Activated B cell treated with CpG ODN at 0.5 μM for 24 hours (primary cell): ENCODE results near the gene CDK5R1. TPM values are rescaled to one million over a fixed set of nuclear protein-coding genes. Genes with fewer than 3 reads are reported as not detected.

ENCODE experiments used
- ATAC-seq: fragments of 200-7000 bp; cut with Tn5 transposase; one replicate; pipeline ENCODE4 v1.10.0; 2021; ENCODE audit warnings: low read depth, mild to moderate bottlenecking, moderate library complexity
- CTCF ChIA-PET: fragments of 350-600 bp; sonication (Branson Sonifier 250); formaldehyde crosslinking; loops from one replicate; lab custom pipeline; 2021; ENCODE audit warnings: antibody characterized with exemption; lab: Charles Lee
- POLR2A ChIA-PET: fragments of 350-600 bp; sonication (Branson Sonifier 250); formaldehyde crosslinking; loops from one replicate; lab custom pipeline; 2021; ENCODE audit warnings: antibody characterized with exemption; lab: Charles Lee
- DNase-seq: peaks from one replicate; pipeline ENCODE4 v3.0.0; 2022
- H3K27ac Mint-ChIP-seq: one replicate; pipeline ENCODE4 v1.8.0; 2020; ENCODE audit warnings: mixed read lengths
- H3K27me3 Mint-ChIP-seq: one replicate; pipeline ENCODE4 v1.8.0; 2021; ENCODE audit warnings: mixed read lengths
- H3K36me3 Mint-ChIP-seq: one replicate; pipeline ENCODE4 v1.8.0; 2021; ENCODE audit warnings: low read depth, mixed read lengths
- H3K4me1 Mint-ChIP-seq: one replicate; pipeline ENCODE4 v1.8.0; 2021; ENCODE audit warnings: mixed read lengths
- H3K4me3 Mint-ChIP-seq: one replicate; pipeline ENCODE4 v1.8.0; 2020; ENCODE audit warnings: mild to moderate bottlenecking, mixed read lengths
- H3K9me3 Mint-ChIP-seq: one replicate; pipeline ENCODE4 v1.8.0; 2020; ENCODE audit warnings: mixed read lengths
- CTCF ChIP-seq: fragments of 200-600 bp; IDR thresholded peaks from one replicate; pipeline ENCODE4 v1.8.0; 2022; ENCODE audit warnings: antibody characterized with exemption, mild to moderate bottlenecking
- intact Hi-C: fragments of 100-400 bp; cut with micrococcal nuclease; formaldehyde crosslinking; loops from one replicate; pipeline ENCODE4 v1.15.1; 2024
- total RNA-seq: library from RNA; stranded (reverse); gene quantifications from 2 replicates; pipeline ENCODE4 v1.2.3, GENCODE V29; 2022

The CDK5R1 gene
- total RNA-seq, 1 donor from 2014 or later: 9.6 TPM

- DNase-seq (no peak), ATAC-seq (no peak)
- peaks cover 50% of the 10 kb centered on the region for H3K4me1 Mint-ChIP-seq
- POLR2A ChIA-PET: interaction anchor here (1.2 to 4.0 kb wide), 3 partner anchors 11 to 21 kb away, joined by 4 to 23 read pairs (median 8); no protein-coding TSS in a partner anchor
- H3K36me3 Mint-ChIP-seq: no peaks in the 10 kb centered on the region
- no peak for TF ChIP-seq CTCF
- intact Hi-C loops: loop anchor here (5.0 kb wide), 1 partner anchor 55 kb away; no protein-coding TSS in a partner anchor
- H3K27ac Mint-ChIP-seq: peak overlapping the region; percentile 92
- no peaks in the 10 kb centered on the region for H3K27me3 Mint-ChIP-seq
- CTCF ChIA-PET: no interaction called here
- H3K4me3 Mint-ChIP-seq: no peak overlapping the region
- no peaks in the 10 kb centered on the region for H3K9me3 Mint-ChIP-seq
These were observed 15.2 kb downstream of the CDK5R1 start for GRCh38 chr17:32502013-32502412.

GRCh38 chr17:32502710-32503109, 15.9 kb downstream of the CDK5R1 start:
- Mint-ChIP-seq H3K4me1 (peaks cover 50% of the 10 kb centered on the region), H3K27ac (peak overlapping the region; percentile 92), H3K4me3 (no peak overlapping the region), H3K9me3 (no peaks in the 10 kb centered on the region), H3K36me3 (no peaks in the 10 kb centered on the region), H3K27me3 (no peaks in the 10 kb centered on the region)
- no peak for TF ChIP-seq CTCF
- CTCF ChIA-PET: no interaction called here
- POLR2A ChIA-PET: interaction anchor here (1.9 to 4.0 kb wide), 4 partner anchors 11 to 21 kb away, joined by 4 to 23 read pairs (median 11); partner anchors contain the start of gene CDK5R1
- ATAC-seq: no peak
- no peak for DNase-seq
- intact Hi-C loops: loop anchor here (1.0 to 5.0 kb wide), 5 partner anchors 10 to 55 kb away; partner anchors contain the start of gene CDK5R1

GRCh38 chr17:32503251-32504165, 16.7 kb downstream of the CDK5R1 start:
- no peak for TF ChIP-seq CTCF
- Mint-ChIP-seq H3K4me3 (peak overlapping the region; percentile 68), H3K27me3 (no peaks in the 10 kb centered on the region), H3K36me3 (no peaks in the 10 kb centered on the region), H3K4me1 (peaks cover 53% of the 10 kb centered on the region), H3K27ac (peak overlapping the region; percentile 92), H3K9me3 (no peaks in the 10 kb centered on the region)
- intact Hi-C loops: loop anchor here (1.0 to 5.0 kb wide), 5 partner anchors 11 to 54 kb away; partner anchors contain the start of gene CDK5R1
- DNase-seq (no peak), ATAC-seq (peak; percentile 89)
- POLR2A ChIA-PET: interaction anchor here (0.9 to 4.0 kb wide), 10 partner anchors 8 to 20 kb away, joined by 3 to 23 read pairs (median 4); partner anchors contain the start of gene CDK5R1
- CTCF ChIA-PET: interaction anchor here (1.0 kb wide), 1 partner anchor 16 kb away, joined by 4 read pairs; no protein-coding TSS in a partner anchor

GRCh38 chr17:32504166-32504990, 17.6 kb downstream of the CDK5R1 start:
- peak overlapping the region; percentile 68 for H3K4me3 Mint-ChIP-seq
- H3K27me3 Mint-ChIP-seq: no peaks in the 10 kb centered on the region
- intact Hi-C loops: loop anchor here (5.0 kb wide), 1 partner anchor 53 kb away; no protein-coding TSS in a partner anchor
- no peaks in the 10 kb centered on the region for H3K36me3 Mint-ChIP-seq
- H3K9me3 Mint-ChIP-seq: no peaks in the 10 kb centered on the region
- ChIA-PET CTCF (interaction anchor here (1.0 kb wide), 1 partner anchor 17 kb away, joined by 4 read pairs; no protein-coding TSS in a partner anchor), POLR2A (interaction anchor here (0.9 to 4.0 kb wide), 11 partner anchors 8 to 19 kb away, joined by 3 to 23 read pairs (median 5); partner anchors contain the start of gene CDK5R1)
- DNase-seq: no peak
- no peak for ATAC-seq
- TF ChIP-seq CTCF: no peak
- peaks cover 59% of the 10 kb centered on the region for H3K4me1 Mint-ChIP-seq
- H3K27ac Mint-ChIP-seq: peak overlapping the region; percentile 92
